Endothelial cell of hepatic sinusoid (primary cell): ENCODE results near the gene FAM32A.

ENCODE experiments used
- in situ Hi-C: cut with HindIII; loops from 2 replicates; pipeline ENCODE4 v1.10.0; 2017; ENCODE audit warnings: low sequenced_read_pairs

The FAM32A gene

DNA sequence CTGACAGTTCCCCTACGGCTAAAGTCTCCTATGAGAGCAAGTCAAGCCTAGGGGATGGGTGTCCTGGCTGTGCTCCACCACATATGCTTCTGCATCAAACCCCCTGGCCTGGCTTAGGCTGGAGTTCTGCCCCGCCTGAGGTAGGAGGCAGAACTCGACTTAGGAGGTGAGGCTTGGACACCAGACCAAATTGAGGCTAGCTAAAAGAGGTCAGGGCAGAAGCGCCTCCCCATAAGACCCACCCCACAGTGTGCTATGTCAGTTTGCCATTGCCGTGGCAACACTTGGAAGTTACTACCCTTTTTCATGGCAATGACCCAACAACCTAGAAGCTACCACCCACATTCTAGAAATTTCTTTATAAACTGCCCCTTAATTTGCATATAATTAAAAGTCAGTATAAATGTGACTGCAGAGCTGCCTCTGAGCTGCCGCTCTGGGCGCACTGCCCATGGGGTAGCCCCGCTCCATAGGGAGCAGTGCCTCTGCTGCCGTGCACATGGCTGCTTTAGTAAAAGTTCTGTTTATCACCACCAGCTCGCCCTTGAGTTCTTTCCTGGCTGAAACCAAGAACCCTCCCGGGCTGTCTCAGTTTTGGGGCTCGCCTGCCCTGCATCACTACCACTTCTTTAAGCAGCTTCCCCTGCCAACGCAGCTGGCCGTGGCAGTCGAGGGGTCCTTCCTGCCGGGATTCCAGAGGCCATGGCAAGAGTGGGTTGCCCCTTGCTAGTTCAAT lies 32.7 kb downstream of the FAM32A start:
- in situ Hi-C loops = loop anchor here (5.0 kb wide), 1 partner anchor 91 kb away; no protein-coding TSS in a partner anchor

DNA sequence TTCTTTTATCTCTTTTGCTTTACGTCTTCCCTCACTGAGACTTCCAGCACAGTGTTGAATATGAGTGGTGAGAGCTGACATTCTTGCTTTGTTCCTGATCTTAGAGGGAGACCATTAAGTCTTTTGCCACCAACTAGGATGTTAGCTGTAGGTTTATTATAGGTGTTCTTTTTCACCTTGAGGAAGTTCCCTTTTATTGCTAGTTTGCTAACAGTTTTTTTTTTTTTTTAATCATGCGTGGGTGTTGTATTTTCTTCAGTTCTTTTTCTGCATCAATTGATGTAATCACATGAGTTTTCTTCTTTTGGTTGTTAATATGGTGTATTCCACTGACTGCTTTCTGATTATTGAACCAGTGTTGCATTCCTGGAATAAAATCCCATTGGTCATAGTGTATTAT lies 33.6 kb downstream of the FAM32A start:
- in situ Hi-C loops = loop anchor here (5.0 kb wide), 1 partner anchor 92 kb away; no protein-coding TSS in a partner anchor

DNA sequence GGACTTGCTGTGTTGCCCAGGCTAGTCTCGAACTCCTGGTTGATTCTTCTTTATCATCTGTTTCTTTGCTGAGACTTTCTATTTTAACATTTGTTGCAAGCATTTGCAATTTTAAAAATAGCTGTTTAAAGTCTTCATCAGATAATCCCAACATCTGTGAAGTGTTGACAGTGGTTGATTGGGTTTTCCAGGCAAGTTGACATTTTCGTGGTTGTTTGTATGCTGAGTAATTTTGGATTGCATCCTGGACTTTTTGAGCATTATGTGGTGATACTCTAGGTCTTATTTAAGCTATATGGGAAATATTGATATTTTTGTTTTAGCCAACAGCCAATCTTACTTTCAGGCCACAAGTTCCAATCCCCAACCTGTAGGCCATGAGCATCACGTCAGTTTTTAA lies 37.6 kb downstream of the FAM32A start:
- in situ Hi-C loops = no loop called here

DNA sequence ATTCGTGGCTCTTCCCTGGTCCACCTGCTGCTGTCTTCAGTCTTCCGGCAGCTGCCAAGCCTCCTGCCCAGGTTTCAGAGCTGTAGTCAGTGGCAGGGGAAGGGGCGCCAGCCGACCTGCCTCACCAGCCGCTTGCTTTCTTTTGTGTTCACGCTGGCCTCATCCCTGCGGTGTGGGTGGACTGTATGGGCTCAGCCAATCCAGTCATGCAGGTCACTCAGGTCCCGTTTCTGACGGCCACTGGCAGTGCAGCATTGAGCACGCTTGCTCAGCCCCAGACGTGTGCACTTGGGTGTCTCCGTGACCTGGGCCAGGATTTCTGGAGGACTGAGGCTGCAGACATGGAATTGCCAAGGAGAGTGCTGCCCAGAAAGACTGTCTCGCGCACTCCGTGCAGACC lies 38.5 kb downstream of the FAM32A start:
- in situ Hi-C loops = no loop called here

DNA sequence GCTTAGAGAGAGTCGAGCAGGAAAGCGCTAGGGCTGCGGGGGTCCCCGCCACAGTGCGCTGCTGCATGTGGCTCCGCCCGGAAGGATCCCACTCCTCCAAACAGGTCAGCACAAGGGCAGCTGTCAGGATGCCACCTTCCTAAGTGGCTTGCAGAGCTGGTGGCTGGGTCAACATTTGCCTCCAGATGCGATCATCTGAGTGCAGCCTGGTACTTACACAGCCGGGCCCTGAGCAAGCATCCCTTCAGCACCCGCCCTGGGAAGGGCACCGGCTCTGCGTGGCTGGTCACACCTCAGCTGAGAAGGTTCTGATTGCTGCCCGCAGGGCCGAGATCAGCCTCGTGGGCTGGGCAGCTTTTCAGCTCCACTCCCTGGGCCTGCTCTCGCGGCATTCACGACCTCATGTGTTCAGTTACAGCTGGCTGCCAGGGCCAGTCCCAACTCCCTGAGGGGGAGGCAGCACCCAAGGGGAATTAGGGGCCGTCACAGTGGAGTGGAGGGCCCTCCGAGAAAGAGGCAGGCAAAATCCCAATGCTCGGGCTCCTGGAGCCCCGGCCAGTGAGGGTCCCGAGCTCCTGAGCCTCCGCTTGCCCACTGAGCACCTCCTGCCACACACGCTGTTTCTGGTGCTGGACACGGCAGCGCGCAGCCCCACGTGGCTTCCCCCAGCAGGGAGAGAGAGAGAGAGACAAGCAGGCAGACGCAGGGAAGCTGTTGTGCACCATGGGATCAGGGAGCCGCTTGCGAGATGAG lies 39.3 kb downstream of the FAM32A start:
- in situ Hi-C loops = no loop called here

DNA sequence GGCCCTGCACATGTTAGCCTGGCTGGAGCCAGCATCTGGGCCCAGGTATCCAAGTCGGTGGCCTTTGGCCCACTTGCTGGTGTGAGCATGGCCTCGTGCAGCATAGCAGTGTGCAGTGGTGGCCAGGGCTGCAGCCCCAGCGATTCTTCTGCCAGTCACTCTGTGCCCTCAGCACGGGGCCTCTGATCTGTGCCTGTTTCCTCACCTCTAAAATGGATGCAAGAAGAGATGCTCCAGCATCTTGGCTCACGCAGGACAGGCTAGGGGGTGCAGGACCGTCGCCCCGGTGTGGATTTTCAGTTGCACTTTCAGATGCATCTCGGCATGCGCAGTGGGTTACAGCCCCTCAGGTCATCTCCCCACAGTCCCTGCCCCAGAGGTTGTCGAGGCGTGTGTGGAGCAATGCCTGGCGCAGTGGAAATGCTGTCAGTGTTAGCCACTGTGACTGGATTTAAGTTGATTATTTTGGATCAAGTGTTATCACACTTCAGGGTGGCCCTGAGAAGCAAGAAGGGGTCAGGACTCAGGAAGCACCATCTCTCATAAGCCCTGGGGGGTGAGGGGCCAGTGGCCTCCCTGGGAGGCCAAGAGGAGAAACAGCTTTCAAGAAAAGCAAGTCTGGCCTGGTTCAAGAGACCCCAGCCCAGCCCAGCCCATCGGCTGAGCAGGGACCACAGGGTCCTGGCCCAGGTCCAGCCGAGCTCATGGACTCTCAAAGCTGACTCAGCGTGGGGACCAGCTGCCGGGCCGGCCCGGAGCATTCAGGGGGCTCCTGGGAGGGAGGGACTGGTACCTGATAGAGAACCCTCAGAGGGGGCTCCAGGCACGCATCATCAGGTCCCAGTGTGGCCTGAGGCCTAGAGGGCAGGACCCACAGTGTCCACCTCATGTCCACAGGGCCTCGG lies 40.3 kb downstream of the FAM32A start:
- in situ Hi-C loops = no loop called here

DNA sequence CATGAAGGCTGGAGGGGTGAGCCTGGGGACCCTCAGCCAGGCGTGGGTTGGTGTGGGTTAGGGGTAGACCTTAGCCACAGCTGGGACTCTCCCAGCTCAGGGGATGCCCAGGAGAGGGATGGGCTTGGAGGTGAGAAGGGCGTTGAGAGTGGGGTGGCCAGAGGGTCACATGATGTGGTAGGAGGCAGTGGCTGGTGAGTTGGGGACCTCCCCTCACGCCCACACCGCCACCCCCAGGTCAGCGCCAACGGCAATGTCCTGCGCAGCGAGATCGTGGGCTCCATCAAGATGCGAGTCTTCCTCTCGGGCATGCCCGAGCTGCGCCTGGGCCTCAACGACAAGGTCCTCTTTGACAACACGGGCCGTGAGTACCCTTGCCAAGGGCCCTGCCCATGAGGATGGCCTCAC lies 41.0 kb downstream of the FAM32A start:
- in situ Hi-C loops = no loop called here

DNA sequence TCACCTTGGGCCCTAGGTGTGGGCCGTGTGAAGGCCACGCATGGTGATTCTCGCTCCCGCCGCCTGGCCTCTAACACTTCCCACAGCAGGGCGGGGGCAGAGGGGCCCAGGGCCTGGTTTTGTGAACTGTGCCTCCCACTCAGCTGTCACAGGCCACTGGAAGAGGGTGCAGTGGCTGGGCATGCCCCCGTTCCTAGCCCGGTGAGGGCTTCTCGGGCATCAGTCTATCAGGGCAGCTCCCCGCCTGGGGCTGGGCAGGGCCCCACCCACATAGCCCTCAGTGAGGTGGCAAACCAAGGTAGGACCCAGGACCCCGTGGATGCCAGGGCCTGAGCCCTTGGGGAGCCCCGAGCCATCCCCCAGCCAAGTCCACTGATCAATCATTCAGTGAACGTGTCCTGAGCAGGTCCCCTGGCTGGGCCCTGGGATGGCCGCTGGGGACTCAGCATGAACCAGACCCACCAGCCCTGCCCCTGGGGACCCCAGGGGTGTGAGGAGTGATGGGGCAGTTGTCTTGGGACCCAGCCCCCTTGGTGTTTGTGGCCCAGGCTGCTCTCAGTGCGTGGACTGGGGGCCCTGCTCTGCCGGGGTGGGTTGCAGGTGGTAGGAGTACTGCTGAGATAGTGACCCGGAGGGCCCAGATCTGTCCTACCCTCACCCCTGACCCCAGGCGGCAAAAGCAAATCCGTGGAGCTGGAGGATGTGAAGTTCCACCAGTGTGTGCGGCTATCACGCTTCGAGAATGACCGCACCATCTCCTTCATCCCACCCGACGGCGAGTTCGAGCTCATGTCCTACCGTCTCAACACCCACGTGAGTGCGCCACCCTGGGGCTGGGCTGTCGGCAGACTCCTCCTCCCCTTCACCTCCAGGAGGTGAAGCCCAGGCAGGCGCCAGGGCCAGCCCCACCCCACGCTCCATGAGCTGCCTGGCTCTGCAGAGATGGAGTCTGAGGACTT lies 41.9 kb downstream of the FAM32A start:
- in situ Hi-C loops = no loop called here

DNA sequence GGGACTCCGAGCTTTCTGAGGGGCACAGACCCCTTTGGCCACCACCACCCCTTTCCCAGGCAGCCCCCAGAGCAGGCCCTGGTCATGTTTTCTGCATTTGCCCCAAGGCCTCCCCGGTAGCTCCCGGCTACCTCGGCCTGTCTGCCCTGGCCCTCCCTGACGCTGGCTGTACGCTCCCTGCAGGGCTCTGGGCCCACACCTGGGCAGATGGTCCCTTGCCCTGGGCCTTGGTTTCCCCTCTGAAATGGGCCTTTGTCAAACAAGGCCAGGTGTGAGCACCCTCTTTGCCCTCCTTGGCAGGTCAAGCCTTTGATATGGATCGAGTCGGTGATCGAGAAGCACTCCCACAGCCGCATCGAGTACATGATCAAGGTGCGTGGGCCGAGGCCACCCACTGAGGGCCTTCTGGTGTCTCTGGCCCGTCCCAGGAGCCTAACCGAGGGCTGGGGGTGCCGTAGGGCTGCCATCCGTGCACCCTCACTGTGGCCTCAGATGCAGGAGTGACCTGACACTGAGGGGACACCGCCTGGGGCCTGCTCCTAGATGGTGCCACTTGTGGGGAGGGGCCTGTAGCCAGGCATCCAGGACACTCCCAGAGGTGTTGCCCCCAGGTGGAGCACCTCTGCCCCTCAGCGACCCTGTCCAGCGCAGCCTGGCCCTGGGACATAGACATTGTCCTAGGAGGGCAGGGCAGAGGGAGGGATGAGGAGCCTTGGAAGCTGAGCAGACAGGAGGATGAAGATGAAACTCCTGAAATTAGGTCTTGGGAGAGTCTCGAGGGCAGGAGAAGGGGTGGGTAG lies 42.8 kb downstream of the FAM32A start:
- in situ Hi-C loops = no loop called here

DNA sequence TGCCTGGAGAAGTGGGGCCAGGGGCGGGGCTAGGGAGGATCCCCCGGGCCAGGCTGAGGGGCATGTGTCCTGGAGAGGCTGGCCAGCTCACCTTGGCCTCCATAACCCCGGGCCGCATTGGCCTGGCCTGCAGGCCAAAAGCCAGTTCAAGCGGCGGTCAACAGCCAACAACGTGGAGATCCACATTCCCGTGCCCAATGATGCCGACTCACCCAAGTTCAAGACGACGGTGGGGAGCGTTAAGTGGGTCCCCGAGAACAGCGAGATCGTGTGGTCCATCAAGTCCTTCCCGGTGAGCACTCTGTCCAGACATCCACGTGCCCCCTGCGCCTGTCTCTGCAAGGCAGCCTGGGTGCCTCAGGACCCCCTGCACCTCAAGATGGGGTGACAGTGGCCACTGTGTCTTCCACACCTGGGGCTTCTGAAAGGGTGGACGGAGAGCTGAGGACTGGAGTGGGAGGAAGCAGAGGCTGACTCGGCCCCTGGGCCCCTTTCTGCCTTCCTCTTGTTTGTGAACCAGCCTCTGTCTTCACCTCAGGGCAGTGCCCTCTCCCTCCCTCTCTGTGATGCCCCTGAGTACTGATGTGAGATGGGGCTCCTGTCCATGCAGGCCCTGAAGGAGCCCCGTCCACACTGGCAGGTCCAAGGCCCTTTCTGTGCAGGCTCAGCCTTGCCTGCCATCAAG lies 43.6 kb downstream of the FAM32A start:
- in situ Hi-C loops = no loop called here

DNA sequence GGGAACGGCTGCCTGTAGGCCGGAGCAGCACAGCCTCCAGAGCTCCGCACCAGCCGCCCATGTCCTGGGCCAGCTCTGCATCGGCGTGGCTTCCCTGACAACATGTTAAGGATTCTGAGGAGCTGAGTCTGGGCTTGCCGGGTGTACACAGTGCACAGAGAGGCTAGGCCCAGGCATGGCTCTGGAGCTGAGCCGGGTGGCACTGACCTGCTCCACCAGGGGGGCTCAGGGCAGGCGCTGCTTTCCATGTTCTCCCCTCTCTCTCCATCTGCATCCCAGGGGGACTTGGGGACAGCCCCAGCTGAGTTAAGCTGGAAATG lies 44.1 kb downstream of the FAM32A start:
- in situ Hi-C loops = no loop called here

DNA sequence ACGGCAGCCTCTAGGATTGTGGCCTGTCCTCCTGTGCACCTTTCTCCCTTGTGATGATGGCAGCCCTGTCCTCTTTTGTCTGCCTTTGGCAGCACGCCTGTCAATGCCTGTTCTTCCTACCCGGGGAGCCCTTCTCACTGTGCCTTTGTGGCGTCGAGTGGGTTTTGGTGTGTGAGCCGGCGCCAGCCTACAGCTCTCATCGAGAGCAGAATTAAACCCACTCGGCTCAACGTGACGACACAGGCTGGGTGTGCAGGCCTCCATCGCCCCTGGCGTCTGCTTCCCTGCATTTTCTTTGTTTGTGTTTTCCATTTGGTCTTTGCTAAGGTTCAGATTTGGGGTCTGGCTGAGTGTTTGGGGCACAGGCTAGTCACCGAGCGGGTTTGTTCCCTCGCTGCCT lies 46.9 kb downstream of the FAM32A start:
- in situ Hi-C loops = no loop called here

DNA sequence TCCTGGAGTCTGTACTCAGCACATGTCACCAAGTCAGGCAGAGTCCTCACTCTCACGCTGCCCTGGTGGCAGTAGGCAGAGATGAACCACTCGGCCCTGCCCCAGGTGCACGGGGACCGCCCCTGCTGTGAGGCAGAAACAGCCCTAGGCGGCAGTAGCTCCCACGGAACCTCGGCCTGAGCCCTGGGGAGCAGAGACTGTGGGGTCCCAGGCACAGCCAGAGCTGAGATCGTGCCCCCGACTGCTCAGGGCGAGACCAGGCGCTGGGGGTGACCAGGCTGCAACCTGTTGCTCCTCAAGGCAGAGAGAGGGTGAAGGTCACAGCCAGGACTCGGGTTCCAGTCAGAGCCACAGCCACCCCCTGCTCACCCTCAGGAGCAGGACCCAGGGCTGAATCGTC lies 47.4 kb downstream of the FAM32A start:
- in situ Hi-C loops = no loop called here

DNA sequence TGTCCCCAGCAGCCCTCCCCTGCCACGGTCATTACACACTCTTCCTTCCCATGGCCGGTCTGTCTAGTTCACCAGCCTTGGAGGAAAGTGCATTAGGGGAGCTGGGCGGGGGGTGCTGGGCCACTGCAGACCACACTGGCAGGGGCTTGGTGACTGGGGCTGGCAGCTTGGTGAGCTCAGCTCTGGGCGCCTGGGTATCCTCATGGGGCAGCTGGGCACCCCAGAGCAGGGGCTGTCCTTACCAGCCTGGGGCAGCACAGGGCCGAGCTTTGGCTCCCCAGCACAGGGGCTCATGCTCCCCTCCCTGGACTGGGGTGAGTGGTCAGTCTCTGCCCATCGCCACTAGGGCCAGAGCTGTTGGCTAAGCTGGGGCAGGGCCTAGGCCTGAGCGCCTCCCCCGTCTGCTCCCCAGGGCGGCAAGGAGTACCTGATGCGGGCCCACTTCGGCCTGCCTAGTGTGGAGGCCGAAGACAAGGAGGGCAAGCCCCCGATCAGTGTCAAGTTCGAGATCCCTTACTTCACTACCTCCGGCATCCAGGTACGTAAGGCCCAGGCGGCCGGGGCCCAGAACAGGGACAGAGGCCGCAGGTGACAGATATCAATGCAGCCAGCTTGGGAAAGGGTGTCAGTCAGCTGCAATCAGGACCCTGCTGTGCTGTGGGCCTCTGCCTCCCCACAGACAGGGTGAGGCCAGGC lies 48.0 kb downstream of the FAM32A start:
- in situ Hi-C loops = no loop called here

DNA sequence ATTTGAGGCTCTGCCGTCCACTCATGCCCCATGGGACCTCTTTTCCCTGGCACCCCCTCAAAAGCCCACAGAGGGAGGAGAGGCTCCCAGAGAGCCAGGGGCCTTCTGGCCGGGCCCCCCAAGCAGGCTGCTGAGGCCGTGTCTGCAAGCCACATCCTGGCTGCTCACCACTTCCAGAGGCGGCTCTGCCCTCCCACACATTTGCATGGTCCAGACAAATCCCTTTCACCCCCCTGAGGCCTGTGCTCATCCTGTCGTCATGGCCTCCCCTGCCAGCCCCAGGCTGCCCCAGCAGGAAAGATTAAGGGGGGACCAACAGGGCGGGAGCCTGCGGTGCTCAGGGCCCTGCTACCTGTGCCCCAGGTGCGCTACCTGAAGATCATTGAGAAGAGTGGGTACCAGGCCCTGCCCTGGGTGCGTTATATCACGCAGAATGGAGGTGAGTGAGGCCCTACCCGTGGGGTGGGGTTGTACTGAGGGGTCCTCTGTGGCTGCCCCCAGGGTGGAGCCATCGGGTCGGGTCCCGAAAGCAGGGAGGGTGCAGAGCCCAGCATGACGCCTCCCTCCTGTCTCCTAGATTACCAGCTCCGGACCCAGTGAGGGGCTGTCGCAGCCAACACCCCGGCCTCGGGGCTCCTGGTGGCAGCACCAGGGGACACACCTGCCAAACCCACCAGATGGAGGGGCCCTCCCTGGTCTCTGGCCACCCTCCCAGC lies 48.8 kb downstream of the FAM32A start:
- in situ Hi-C loops = no loop called here

DNA sequence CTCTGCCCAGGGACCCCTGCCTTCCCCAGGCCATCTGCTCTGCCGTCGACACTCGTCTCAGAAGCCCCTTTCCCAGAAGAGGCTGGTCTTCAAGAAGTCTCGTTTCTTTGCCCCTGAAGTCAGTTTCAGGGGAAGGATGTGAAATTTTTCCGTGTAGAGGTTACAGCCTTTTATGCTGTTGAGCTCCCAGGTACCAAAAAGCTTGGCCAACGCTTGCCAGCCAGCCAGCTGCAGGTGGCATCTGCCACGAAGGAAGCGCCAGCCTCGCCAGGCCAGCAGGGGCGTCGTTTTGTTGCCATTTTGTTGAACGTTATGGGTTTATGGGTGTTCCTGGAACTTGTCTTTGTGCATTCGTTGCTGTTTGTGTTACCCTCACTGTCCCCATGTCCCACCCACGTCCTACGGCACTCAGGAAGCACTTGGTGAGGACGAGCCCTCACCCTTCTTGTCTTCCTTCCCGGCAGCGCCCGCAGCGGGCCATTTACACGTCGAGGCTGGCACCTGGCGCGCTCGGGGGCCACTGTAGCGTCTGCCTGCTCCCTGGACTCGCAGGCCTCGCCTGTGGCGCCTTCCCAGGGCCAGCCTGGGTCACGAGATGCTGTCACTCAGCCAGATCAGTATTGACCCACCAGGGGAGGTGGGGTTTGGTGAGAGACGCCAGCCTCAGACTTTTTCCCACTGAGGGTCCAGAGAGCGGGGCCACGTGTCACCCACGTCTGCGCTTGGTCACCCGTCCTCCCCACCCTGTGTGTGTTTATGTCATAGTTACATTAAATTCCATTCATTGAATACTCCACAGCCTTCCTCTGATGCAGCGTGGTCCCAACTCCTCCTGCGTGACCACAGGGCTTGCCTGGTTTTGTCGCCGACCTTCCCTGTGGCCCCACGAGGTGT lies 49.6 kb downstream of the FAM32A start:
- in situ Hi-C loops = no loop called here
